Fibroblast of villous mesenchyme (primary cell): ENCODE results near the gene OR5A1. TPM values are rescaled to one million over a fixed set of nuclear protein-coding genes. Genes with fewer than 3 reads are reported as not detected.

Source experiments
- DNase-seq: peaks from one replicate; pipeline ENCODE4 v3.0.0-alpha.2; 2010; ENCODE audit warnings: low read depth
- H3K4me3 ChIP-seq: 2 replicates; pipeline ENCODE4 v1.5.1; 2011; ENCODE audit warnings: low read depth, mild to moderate bottlenecking, low read length
- total RNA-seq: library from RNA; depleted of rRNA; stranded (reverse); fragments of >200 nt; gene quantifications from 2 replicates; pipeline ENCODE4 v1.2.3, GENCODE V29; 2012
- TF ChIP-seq, protein P1 (sequence below): IDR thresholded peaks from 2 replicates; pipeline ENCODE4 v1.5.1; 2012; ENCODE audit warnings: low read depth, mild to moderate bottlenecking, low read length; ENCODE audit not compliant: insufficient read depth

The OR5A1 gene
- not detected in 2 replicates for total RNA-seq

DNA sequence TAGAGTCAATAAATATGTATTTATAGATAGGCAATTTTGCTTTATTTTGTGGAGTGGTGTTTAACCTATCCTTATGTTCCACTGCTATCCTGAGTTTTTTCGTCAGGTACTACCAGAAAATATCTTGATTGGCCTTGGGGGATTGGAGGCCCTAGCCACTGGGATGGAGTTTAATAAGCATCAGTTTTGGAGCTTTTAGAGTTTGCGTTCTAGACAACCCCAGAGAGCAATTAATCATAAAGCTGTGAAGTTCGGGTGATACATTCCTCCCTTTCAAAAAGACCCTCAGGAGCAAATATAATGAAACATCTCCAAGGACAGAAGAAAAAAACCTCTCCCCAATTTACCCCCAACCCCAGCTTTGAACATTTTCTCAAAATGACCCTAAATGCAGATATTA is at the start of gene OR5A1:
Gene OR5A1 (plus strand): TSS at position 301 of the 400 bp plus-strand sequence. CDS start 6,700 bp downstream, outside the sequence.
- no peak within 1 kb of the TSS for H3K4me3 ChIP-seq
- no peak for DNase-seq
- TF ChIP-seq, protein P1, sequence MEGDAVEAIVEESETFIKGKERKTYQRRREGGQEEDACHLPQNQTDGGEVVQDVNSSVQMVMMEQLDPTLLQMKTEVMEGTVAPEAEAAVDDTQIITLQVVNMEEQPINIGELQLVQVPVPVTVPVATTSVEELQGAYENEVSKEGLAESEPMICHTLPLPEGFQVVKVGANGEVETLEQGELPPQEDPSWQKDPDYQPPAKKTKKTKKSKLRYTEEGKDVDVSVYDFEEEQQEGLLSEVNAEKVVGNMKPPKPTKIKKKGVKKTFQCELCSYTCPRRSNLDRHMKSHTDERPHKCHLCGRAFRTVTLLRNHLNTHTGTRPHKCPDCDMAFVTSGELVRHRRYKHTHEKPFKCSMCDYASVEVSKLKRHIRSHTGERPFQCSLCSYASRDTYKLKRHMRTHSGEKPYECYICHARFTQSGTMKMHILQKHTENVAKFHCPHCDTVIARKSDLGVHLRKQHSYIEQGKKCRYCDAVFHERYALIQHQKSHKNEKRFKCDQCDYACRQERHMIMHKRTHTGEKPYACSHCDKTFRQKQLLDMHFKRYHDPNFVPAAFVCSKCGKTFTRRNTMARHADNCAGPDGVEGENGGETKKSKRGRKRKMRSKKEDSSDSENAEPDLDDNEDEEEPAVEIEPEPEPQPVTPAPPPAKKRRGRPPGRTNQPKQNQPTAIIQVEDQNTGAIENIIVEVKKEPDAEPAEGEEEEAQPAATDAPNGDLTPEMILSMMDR, result no peak

DNA sequence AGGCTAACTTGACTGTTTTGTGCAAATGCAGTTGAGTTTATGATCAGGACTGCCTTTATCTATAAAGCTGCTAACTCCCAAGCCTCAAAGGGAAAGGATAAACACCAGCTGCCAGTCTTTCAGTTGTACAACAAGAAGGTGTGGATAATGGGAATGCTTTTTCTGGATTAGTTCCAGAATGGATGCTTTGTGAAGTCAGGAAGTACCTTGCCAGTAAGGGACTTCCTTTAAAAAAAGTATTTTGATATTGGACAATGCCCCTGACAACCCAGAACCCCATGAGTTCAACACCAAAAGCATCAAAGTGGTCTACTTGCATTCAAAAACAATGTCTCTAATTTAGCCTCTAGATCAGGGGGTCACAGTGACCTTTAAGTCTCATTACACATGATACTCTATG is 42.1 kb upstream of the OR5A1 start:
- TF ChIP-seq, protein P1, result no peak
- no peak overlapping the region for H3K4me3 ChIP-seq
- no peak for DNase-seq

DNA sequence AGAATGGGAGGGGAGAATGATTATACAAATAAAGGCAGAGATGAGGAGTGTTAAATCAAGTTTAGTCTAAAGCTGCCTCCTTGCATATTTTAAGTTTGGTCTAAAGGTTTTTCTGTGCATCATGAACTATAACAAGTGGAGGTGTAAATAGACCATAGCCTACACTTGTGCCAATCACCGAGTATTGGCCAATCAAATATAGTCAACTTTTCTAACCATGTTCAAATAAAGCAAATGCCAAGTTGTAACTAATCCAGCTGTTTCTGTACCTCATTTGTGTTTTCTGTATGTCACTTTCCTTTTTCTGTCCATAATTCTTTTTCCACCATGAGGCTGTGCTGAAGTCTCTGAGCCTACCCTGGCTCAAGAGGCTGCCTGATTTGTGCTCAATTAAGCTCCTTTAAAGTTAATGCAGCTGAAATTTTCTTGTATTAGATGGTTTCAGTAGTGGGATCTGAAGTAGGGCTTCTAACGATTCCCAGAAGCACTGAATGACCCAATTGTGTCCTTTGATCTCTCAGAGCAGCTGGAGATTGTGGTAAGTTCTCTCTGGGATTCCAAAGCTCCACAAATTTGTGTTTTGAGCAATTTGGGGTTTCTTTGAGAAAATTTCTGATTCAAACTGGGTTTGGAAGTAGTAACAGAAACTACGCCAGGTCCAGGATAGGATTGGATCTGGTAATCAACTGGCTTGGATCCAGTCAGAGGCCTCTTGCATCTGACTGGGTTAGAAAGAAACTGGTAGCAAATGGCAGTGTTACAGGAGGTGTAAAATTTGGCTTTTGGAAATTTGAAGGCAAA is 35.6 kb upstream of the OR5A1 start:
- TF ChIP-seq, protein P1, result no peak
- no peak for DNase-seq

DNA sequence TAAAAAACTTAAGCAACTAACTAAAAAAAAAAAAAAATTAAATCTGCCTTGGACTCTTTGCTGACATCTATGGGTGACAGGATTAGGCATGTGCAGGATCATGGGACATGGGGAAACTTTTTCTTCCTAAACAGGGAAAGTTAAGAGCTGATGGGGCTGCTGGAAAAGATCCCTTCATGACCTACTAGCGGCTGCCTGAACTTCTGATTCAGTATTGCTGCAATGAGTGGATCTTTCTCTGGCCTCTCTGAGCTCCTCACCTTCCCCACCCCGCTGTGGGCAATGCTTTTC is 35.1 kb upstream of the OR5A1 start:
- TF ChIP-seq, protein P1, result no peak
- H3K4me3 ChIP-seq, result no peak overlapping the region
- no peak for DNase-seq

More for the DNA sequence above, 35.6 kb upstream of the OR5A1 start:
- no peak overlapping the region for H3K4me3 ChIP-seq

DNA sequence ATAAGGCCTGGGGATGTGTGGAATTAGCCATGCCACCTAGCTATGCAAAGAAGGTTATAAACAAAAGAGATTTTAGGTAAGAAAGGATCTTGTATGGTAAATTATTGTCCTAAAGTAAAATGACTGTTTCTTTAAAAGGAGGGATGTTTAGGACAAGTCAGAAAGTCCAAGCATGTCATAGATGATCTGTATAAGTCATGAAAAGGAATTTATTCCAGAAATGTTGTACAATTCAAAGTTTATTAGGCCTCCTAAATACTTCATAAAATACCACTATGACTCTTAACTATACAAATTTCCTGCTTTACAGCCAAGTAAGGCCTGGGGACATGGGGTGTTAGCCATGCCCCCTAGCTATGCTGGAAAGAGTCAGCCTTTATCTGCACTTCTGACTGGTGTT is 32.7 kb upstream of the OR5A1 start:
- no peak for DNase-seq
- TF ChIP-seq, protein P1, result no peak

DNA sequence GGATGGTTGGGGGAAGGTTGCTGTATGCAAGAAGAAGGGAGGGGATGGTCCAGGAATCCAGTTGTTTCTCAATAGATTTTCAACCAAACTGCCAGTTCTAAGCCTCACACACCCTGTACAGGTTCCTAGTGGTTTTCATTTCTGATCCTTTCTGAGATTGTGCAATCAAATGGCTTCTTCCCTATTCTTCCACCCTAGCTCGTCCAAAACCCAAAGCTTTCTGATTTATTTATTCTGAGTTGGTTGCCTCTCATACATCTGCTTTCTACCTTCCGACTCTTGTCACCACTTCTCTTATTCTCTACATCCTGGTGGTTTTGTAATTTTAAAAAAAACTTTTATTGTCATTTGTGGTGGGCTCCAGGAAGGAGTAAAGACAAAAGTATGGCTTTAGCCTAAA is 22.6 kb upstream of the OR5A1 start:
- TF ChIP-seq, protein P1, result no peak
- H3K4me3 ChIP-seq, result no peak overlapping the region
- no peak for DNase-seq

More for the DNA sequence above, 32.7 kb upstream of the OR5A1 start:
- no peak overlapping the region for H3K4me3 ChIP-seq

DNA sequence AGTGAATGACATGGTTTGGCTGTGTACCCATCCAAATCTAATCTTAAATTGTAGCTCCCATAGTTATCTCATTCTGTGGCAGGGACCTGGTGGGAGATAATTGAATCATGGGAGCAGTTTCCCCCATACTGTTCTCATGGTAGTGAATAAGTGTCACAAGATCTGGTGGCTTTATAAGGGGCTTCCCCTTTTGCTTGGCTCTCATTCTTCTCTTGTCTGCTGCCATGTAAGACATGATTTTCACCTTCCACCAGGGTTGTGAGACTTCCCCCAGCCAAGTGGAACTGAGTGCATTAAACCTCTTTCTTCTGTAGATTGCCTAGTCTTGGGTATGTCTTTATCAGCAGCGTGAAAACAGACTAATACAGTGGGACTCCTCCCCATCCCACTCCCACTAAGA is 21.2 kb upstream of the OR5A1 start:
- H3K4me3 ChIP-seq, result no peak overlapping the region
- TF ChIP-seq, protein P1, result no peak
- DNase-seq, result no peak
